ENCODE measurements around the gene LLGL2. TPM values are rescaled to one million over a fixed set of nuclear protein-coding genes. Genes with fewer than 3 reads are reported as not detected.
"Not testable (repeated sequence)": the region's sequence is repeated elsewhere in the genome, so short reads cannot be mapped to it uniquely, and the experiment has no call there.

The LLGL2 gene, protein sequence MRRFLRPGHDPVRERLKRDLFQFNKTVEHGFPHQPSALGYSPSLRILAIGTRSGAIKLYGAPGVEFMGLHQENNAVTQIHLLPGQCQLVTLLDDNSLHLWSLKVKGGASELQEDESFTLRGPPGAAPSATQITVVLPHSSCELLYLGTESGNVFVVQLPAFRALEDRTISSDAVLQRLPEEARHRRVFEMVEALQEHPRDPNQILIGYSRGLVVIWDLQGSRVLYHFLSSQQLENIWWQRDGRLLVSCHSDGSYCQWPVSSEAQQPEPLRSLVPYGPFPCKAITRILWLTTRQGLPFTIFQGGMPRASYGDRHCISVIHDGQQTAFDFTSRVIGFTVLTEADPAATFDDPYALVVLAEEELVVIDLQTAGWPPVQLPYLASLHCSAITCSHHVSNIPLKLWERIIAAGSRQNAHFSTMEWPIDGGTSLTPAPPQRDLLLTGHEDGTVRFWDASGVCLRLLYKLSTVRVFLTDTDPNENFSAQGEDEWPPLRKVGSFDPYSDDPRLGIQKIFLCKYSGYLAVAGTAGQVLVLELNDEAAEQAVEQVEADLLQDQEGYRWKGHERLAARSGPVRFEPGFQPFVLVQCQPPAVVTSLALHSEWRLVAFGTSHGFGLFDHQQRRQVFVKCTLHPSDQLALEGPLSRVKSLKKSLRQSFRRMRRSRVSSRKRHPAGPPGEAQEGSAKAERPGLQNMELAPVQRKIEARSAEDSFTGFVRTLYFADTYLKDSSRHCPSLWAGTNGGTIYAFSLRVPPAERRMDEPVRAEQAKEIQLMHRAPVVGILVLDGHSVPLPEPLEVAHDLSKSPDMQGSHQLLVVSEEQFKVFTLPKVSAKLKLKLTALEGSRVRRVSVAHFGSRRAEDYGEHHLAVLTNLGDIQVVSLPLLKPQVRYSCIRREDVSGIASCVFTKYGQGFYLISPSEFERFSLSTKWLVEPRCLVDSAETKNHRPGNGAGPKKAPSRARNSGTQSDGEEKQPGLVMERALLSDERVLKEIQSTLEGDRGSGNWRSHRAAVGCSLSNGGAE
- 0.09 TPM in 1 of 2 replicates, not detected in the other for total RNA-seq (ENCODE audit: low replicate concordance)

DNA sequence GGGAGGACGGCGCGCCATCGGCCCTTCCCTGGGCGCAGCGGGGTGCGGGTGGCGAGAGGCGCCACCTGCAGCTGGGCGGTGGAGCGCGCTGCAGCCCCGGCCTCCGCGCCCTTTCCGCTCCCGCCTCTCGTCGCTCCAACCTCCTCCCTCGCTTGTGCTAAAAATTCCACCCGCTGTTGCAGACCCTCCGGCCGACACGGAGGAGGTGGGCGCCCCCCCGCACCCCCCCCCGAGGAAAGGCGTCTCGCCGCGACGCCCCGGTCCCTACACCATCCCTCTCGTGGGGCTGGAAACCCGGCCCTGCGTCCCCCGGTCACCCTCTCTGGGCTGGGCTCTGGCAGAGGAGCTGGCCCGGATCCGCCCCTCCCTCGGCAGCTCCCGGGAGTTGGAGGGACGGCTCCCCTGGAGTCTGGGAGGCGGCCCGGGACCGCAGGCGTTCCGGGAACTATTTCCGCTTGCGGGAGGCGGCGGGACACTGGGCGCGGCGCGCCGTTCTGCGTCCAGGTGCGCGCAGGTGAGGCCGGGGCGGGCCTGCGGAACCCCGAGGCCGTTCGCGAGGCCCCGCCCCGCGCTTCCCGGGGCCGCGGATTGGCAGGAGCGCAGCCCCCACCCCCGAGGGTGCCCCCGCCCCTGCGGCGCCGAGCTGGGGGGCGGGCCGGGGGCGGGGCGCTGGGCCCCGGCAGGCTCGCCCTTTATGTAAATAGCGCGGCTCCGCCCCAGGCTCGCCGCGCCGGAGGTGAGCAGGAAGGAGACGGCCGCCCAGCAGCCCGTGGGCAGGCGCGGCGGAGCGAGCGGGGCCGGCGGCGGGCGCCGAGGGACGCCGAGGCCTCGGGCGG is at the start of gene LLGL2:
Gene LLGL2, plus strand, starts transcription at position 728 of the 836 bp plus-strand sequence. CDS start 17,730 bp downstream, outside the sequence.
- TF ChIP-seq, protein P1, sequence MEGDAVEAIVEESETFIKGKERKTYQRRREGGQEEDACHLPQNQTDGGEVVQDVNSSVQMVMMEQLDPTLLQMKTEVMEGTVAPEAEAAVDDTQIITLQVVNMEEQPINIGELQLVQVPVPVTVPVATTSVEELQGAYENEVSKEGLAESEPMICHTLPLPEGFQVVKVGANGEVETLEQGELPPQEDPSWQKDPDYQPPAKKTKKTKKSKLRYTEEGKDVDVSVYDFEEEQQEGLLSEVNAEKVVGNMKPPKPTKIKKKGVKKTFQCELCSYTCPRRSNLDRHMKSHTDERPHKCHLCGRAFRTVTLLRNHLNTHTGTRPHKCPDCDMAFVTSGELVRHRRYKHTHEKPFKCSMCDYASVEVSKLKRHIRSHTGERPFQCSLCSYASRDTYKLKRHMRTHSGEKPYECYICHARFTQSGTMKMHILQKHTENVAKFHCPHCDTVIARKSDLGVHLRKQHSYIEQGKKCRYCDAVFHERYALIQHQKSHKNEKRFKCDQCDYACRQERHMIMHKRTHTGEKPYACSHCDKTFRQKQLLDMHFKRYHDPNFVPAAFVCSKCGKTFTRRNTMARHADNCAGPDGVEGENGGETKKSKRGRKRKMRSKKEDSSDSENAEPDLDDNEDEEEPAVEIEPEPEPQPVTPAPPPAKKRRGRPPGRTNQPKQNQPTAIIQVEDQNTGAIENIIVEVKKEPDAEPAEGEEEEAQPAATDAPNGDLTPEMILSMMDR (IDR thresholded peaks at IDR 0.05; ENCODE audit: insufficient read depth, low read length), result no peak
- peak within 1 kb of the TSS; percentile 46 for H3K4me3 ChIP-seq (ENCODE audit: low read depth, low read length)
- DNase-seq (ENCODE audit: low read depth), result no peak

DNA sequence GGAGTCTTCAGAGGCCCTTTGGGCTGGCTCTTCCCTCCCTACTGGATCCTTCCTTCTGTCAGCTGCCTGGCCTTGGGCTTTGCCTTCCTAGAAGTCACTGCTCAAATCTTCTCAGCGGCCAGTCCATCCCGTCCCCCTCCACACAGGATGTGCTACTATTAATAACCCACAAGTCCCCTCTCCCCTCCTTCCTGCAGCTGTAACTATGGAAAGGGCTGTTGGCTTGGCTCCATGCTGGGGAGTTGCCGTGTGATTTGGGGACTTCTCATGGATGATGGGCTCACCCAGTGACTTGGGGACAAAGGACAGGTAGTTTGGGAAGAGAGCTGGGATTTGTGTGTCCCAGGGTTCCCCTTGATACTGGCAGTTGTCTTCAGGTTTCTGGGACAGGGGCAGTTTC is 49.6 kb upstream of the LLGL2 start:
- peak; percentile 9 for DNase-seq (ENCODE audit: low read depth)
- TF ChIP-seq, protein P1 (IDR thresholded peaks at IDR 0.05; ENCODE audit: insufficient read depth, low read length), result no peak
- no peak overlapping the region for H3K4me3 ChIP-seq (ENCODE audit: low read depth, low read length)

DNA sequence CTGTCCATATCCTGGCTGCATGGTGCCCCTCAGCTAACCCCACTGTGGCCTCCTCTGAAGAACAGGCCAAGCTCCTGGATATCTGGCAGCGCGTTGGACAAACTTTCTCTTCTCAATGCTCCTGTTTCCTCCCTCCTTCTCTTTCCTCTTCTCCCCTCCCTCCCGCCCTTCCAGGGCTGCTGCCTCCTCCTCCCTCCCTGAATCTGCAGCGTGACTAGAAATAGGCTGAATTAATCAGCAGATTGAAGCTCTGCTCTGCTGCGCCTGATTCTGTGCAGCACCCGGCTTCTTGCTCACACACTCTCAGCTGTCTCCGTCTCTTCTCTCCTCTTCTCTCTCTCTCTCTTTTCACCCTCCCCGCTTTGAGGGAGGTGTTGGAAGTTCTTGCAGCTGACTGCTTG is 49.2 kb upstream of the LLGL2 start:
- TF ChIP-seq, protein P1 (IDR thresholded peaks at IDR 0.05; ENCODE audit: insufficient read depth, low read length), result no peak
- DNase-seq (ENCODE audit: low read depth), result peak; percentile 42

DNA sequence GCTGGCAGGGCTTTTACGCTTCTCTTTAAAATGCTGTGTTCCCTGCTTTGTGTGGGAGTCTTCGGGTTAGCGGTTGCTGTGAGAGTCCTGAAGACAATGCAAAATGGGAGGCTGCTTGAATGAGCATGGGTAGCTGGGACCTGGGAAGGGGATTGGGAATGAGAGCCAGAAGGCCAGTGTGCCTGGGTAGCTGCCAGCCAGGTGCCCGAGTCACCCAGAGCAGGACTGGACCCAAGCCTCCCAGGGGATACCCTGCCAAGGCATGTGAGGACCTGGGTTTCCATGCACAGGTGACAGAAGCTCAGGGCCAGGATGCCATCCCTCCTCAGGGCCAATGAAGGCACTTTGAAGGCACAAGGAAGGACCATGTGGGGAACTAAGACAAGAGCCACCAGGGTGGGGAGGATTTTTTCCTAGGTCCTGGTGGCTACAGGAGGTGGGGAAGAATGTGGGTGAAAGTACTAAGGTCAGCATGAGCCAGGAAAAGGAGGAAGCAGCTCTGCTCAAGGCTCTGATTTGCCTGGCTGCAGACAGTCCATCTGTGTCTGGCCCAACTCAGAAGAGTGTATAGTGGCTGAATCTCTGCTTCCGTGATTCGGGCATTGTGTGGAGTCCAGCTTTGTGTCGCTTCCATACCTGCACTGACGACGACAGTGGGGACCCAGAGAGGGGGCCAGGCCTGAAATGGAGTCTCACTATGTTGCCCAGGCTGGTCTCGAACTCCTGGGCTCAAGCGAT is 48.6 kb upstream of the LLGL2 start:
- TF ChIP-seq, protein P1 (IDR thresholded peaks at IDR 0.05; ENCODE audit: insufficient read depth, low read length), result no peak
- no peak overlapping the region for H3K4me3 ChIP-seq (ENCODE audit: low read depth, low read length)
- DNase-seq (ENCODE audit: low read depth), result no peak

More for the DNA sequence above, 49.2 kb upstream of the LLGL2 start:
- no peak overlapping the region for H3K4me3 ChIP-seq (ENCODE audit: low read depth, low read length)

DNA sequence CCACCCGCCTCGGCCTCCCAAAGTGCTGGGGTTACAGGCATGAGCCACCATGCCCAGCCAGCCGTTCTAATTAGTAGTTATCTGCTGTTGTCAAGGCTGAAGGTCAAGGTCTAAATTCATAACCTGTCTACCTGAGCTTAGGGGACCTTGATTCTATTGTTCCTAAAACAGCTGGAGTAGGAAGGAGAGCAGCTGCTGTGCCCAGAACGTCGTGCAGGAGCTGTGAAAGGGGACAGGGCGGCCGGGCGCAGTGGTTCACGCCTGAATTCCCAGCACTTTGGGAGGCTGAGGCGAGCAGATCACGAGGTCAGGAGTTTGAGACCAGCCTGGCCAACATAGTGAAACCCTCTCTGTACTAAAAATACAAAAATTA is 48.0 kb upstream of the LLGL2 start:
- not testable (repeated sequence) for DNase-seq (ENCODE audit: low read depth); H3K4me3 ChIP-seq (ENCODE audit: low read depth, low read length)

DNA sequence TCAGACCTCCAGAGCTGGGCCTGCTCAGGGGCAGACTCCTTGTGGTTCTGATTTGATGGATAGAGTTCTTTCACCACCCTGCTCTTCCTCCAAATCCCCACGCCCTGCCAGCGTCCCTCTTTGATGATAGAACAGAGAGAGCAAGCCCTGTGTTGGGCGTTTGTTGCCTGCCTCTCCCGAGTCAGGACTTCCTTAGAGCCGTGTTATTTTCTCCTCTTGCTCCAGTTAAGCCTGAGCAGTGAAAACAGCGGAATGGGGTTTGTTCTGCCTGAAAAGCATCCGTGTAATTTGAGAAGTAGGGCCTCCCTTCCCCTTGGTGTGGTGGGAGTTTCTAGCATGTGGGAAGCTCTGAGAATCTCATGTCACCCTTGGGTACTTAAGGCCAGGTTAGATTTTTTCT is 47.0 kb upstream of the LLGL2 start:
- no peak overlapping the region for H3K4me3 ChIP-seq (ENCODE audit: low read depth, low read length)
- no peak for DNase-seq (ENCODE audit: low read depth)
- TF ChIP-seq, protein P1 (IDR thresholded peaks at IDR 0.05; ENCODE audit: insufficient read depth, low read length), result no peak

All from fibroblast of the aortic adventitia (primary cell).